Fibroblast of pulmonary artery (primary cell): ENCODE data around the gene CPTP.

Experiments used
- DNase-seq: peaks from one replicate; pipeline ENCODE4 v3.0.0-alpha.2; 2010; ENCODE audit warnings: low read depth
- H3K4me3 ChIP-seq: replicated peaks from 2 replicates; pipeline ENCODE4 v1.5.1; 2011; ENCODE audit warnings: low read depth, mild to moderate bottlenecking, control low read depth, low read length, moderate library complexity
- CTCF ChIP-seq: IDR thresholded peaks from 2 replicates; pipeline ENCODE4 v1.5.1; 2011; ENCODE audit warnings: mild to moderate bottlenecking, control low read depth, low read length, inconsistent platforms; ENCODE audit errors: missing control alignments

CPTP gene

GRCh38 chr1:1348420-1349255, 24.0 kb downstream of the CPTP start:
- TF ChIP-seq CTCF: no peak
- peak; percentile 50 for DNase-seq
- H3K4me3 ChIP-seq: peak overlapping the region; percentile 66

- peak within 1 kb of the TSS; percentile 66 for H3K4me3 ChIP-seq
- TF ChIP-seq CTCF: peak; percentile 29
- DNase-seq: peak; percentile 53
These were observed 24.8 kb downstream of the CPTP start, which contains the start of gene DVL1 for GRCh38 chr1:1349256-1350012. TSS of gene DVL1 (minus strand) at chr1:1349418. CDS start at chr1:1349065, 353 bp downstream.

GRCh38 chr1:1351511-1352427, 27.2 kb downstream of the CPTP start:
- DNase-seq: no peak
- no peak for TF ChIP-seq CTCF
- no peak overlapping the region for H3K4me3 ChIP-seq

- no peak for DNase-seq
- TF ChIP-seq CTCF: no peak
- H3K4me3 ChIP-seq: no peak overlapping the region
These were observed 28.3 kb downstream of the CPTP start for GRCh38 chr1:1352786-1353388.

- no peak for DNase-seq
- TF ChIP-seq CTCF: no peak
- H3K4me3 ChIP-seq: no peak overlapping the region
These were observed 29.0 kb downstream of the CPTP start for GRCh38 chr1:1353389-1354151.
